NCI-H1930 (cell line): ENCODE measurements around the gene MRPL11.
A peak's percentile ranks its signal among the peaks of the same experiment; 100 is the strongest.
"Not testable (repeated sequence)": the region's sequence is repeated elsewhere in the genome, so short reads cannot be mapped to it uniquely, and the experiment has no call there.

Experiments used
- DNase-seq, 2 experiments: peaks; one replicate each; lab custom pipeline; 2025; lab: John Stamatoyannopoulos, UW

Gene MRPL11

DNA sequence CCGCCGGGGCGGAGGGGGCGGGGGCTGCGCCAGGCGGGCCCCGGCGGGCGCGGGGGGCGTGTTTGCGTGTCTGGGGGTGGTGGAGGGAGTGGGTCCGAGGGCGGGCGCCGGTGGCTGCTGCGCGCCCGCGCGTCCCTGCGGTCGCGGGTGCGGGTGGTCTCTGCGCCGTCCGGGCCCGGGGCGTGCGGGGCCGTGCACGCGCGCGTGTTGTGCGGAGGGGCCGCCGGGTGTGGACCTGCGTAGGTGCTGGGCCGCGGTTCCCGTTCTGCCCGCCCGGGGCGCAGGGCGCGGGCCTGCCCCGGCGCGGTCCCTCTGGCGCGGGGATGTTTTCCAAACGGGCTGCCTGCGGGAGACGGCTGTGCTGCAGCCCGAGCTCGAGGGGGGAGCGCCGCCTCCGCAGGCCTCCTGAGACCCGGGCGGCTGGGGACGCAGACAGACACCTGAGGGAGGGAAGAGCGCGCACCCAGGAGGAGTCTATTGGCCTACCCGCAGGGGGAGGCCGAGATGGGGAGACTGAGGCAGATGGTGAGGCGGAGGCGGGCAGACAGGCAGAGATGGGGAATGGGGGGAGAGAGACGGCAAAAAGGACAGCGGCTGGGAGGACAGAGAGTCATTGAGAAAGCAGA is 28.5 kb upstream of the MRPL11 start:
- no peak for DNase-seq

DNA sequence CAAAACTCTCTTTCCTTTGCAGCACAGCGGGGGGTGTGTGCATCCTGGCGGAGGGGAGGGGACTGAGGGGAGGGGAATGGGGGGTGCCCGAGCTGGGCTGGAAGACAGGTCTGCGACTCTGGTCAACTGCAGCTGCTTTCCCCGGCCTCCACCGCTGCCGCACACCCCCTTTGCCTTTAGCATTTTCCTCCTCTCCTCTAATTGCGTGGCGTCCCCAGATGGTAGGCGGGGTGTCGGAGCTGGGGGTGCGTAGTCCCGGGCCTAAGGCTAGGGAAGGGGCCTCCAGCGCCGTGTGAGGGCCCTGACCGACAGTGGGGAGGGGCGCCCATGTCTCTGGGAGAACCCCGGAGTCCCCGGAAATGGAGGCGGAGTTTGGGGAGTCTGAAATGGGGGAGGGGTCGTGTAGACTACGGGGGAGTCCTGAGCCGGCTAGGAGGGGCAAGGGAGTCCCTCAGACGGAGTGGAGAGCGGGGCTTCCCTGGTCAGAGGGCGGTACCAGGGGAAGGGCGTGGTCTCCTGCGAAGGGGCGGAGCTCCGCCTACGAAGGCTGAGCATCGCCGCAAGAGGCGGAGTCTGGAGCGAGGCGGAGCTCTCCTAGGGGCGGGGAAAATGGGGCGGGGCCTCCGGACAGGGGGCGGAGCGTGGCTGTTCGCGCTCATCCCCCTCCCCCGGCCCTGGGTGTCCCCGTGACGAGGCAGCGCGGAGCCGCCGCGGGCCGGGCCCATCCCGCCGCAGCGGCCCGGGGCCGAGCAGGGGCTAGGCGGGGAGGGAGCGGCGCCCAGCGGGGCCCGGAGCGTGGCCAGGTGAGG is 27.8 kb upstream of the MRPL11 start, which contains the start of gene PELI3:
TSS of gene PELI3 (plus strand) at position 681 of the 809 bp plus-strand sequence. CDS start 1,224 bp downstream, outside the sequence.
- peak; percentile 70 to 81 for DNase-seq

DNA sequence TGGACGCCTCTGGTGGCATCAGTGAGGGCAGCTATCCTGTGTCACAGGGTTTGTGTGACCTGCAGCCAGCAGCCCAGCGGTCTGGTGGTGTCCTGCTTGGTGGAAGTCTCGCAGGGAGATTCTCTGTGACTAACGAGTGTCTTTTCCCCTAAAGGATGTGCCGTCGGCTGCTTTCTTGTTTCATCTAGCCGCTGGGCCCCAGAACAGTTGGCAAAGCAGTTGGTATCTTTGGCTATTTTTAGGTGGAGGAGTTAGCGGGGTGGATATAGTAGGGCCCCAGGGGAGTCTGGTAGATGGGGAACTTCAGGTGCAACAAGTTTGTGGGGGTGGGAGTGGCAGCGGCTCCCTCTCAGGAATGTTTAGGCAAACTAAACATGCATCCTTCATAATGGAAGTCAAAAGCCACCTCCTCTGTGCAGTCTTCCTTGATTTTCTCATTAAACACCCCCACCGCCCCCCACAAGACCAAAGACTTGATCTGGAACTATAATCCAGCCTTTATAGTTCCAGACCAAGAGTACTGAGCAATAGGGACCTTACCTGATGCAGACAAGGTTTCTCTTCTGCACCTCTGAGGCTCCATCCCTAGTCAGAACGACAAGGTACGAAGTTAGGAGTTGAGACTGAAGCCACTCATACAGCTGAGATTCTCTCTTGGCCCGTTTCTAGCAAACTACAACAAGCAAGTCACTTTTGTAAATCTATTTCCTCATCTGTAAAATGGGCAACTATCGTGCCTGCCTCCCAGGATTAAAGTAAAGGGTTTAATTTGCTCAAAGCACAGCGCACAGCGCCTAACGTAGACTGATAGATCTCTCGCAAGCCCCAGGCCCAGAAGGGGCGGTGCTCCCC is 27.0 kb upstream of the MRPL11 start:
- DNase-seq: no peak

DNA sequence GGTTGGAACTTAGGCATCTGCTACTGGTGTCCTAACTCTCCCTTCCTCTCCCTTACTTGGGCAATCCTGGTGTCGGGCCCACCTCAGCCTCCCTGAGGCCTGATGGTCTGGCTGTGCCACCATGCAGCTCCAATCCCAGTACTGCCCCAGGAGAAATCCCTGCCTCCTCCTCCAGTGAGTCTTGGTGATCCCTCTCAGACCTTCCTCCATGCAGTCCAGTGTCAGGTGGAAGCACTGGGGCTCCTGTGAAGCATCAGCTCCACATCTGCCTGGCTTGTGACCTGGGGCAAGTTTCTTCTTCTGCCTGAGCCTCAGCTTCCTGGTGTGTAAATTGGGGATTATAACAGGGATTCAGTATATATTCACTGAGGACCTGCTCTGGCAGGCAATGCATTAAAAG is 26.3 kb upstream of the MRPL11 start:
- no peak for DNase-seq

DNA sequence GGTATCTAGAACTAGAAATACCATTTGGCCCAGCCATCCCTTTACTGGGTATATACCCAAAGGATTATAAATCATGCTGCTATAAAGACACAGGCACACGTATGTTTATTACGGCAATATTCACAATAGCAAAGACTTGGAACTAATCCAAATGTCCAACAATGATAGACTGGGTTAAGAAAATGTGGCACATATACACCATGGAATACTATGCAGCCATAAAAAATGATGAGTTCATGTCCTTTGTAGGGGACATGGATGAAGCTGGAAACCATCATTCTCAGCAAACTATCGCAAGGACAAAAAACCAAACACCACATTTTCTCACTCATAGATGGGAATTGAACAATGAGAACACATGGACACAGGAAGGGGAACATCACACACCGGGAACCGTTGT is 25.5 kb upstream of the MRPL11 start:
- not testable (repeated sequence) for DNase-seq

DNA sequence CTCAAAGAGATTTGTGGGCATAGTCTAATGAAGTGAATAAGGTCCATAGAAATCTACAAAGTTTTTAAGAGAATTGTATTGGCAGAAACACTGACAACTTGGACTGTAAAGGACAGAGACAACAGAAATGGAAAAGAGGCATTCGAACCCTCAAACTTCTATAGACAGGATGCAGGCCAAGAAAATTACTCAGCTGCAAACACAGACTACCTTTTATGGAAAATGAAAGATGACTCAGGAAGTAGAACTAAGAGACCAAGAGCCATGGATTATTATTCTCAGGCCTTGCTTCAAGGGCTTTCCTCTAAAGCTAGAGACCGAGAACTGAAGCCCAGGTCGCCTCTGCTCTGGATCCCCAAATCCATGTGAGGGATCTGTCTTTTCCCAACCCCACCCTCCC is 24.3 kb upstream of the MRPL11 start:
- no peak for DNase-seq

DNA sequence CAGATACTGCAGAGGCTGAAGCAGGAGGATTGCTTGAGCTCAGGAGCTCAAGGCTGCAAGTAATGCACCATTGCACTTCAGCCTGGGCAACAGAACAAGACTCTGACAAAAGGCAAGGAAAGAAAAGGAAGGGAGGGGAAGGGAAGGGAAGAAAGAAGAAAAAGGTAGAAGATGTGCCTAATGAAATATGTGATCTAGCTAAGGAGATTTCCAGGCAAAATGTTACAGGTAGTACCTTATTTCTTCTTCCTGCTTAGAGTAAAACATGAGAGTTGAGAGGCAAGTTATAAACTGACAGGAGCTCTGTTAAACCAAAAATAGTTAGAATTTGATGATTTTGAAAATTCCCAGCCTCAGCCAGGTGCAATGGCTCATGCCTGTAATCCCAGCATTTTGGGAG is 23.4 kb upstream of the MRPL11 start:
- DNase-seq: no peak

DNA sequence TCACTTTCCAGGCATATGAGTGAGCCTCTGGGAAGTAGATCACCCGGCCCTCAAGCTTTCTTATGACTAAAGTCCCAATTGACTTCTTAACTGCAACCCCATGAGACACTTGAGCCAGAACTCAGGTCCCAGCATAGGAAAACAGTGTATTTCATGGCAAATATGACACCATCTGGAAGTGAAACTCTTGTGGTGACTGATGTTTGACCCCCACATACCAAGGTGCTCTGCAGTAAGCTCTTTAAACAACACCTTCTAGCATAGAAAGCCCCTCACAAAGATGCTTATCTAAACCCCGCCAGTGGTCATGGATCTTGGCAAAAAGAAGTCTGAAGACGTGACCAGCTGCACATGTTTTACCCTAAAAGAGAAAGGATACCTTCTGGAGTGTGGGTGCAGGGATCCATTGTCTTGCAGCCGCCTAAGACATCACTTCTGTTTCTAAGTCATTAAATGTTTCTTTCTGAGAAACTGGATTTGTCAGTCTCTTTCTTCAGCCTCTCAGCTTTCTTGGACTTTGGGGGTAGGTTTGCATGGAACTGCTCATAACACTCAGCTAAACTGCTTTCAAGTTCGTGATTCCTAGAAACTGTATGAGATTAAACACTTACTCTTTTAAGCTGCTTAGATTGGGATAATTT is 20.6 kb upstream of the MRPL11 start:
- no peak for DNase-seq

DNA sequence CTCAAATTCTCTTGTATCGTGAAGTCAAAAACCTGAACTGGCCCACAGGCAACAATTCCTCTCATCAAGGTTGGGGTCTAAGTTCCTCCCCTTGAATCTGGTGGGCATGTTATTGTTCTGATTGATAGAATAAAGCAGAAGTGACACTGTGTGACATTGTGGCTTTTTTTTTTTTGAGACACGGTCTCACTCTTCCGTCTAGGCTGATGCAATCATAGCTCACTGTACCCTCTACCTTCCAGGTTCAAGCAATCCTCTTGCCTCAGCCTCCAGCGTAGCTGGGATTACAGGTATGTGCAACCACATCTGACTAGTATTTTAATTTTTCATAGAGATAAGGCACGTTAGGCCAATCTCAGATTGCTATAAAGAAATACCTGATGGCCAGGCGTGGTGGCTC is 19.2 kb upstream of the MRPL11 start:
- DNase-seq: no peak

DNA sequence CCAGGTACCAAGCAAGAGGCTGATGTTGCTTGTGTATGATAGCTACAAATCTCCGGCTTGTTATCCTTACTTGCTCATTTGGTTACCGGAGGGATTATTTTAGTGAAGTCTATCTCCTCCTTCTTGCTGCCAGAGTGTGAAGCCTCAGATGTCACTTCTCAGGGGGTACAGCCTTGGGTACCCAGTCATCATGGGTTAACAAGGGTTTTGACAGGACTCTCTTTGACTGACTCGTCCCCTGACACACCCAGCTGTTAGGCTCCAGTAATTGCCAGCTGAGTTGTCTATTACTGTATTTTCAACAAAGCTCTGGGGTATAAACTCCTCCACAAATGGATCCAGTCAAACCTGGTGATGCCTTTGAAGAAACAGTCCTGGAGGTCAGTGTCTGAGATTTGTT is 16.2 kb upstream of the MRPL11 start:
- no peak for DNase-seq

DNA sequence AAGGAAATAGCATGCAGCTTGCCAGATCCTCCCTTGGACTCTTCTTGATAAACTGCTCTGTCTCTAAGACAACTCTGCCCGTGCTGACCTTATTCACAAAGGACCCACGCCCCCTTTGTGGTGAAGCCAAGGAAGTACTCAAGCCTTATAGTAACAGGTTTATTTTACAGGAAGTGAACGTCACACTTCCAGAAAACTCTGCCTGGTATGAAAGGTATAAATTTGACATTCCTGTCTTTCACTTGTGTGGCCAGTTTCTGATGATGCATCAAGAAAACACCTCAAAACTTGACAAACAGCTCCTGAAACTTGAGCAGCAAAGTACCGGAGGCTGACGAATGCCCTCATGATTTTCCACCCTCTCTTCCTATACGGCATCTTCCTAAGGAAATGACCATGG is 15.6 kb upstream of the MRPL11 start:
- no peak for DNase-seq

DNA sequence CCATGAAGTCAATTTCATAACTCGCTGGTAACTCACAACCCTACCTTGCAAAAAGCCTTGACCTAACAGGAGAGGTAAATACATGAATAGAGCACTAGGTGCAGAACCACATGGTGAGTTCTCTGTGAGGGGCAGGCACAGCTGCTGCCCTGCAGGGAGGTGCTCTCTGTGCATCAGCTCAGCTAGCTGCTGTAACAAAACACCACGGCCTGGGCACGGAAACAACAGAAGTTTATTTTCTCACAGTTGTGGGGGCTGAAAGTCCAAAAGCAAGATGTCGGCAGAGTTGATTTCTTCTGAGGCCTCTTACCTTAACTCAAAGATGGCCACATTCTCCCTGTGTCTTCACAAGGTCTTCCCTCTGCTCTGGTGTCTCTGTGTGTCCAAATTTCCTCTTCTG is 13.0 kb upstream of the MRPL11 start:
- no peak for DNase-seq

DNA sequence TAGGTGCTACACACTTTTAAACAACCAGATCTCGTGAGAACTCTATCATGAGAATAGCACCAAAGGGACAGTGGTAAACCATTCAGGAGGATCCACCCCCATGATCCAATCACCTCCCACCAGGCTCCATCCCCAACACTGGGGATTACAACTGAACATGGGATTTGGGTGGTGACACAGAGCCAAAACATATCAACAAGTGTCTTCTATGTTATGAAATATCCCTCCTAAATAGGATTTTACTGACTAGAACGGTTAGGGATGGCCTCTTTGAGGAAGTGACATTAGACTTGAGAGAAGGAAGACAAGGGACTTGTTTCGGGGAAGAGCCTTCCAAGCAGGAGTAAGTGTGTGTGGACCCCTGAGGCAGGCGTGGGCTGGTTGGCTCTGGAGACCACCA is 11.9 kb upstream of the MRPL11 start:
- no peak for DNase-seq

DNA sequence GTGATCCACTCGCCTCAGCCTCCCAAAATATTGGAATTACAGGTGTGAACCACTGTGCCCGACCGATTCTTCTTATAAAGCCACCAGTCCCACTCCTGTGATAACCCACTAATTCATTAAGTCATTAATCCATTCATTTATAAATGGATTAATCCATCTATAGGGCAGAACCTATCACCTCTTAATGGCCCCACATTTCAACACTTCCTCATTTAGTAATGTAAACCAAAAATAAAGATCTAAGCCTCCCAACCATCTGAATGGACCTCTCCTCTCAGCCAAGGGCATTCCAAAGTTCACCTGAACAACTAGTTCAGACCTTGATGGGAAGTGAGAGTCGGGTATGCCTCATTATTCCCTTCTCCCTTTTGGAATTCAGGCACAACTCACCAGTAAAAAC is 9.9 kb upstream of the MRPL11 start:
- no peak for DNase-seq

DNA sequence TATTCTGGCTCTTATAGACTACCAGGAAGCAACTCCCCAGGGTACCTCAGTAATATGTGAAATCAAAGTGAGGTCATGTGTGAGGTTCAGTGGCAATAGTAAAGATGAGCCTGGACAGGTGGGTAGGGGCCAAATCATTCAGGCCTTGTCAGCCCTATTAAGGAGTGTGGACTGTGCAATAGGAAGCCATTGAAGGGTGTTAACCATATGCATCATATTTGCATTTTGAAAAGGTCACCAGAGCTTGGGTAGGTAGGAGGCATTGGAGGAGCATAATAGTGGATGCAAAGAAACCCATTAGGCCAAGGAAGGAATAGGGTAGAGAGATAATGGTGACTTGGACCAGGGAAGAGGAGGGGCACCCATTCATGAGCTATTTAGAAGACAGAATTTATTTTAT is 8.4 kb upstream of the MRPL11 start:
- no peak for DNase-seq

DNA sequence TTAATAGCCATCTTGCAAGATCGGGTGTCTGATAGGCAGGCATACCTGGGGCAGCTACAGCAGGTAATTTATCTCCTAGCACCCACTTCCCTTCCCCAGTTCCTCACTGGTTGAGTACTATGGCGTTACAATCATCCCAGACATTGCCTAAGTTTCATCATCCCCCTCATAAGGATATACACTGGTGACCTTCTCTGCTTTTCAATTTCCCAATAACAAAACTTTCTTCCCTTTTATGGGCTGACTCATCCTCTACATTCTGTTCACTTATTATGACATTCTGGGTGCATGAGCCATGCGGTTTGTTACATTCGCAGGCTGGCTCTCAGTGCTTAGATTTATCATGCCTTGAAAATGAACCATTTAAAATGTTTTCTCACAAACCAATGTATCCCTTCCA is 5.0 kb upstream of the MRPL11 start:
- no peak for DNase-seq

DNA sequence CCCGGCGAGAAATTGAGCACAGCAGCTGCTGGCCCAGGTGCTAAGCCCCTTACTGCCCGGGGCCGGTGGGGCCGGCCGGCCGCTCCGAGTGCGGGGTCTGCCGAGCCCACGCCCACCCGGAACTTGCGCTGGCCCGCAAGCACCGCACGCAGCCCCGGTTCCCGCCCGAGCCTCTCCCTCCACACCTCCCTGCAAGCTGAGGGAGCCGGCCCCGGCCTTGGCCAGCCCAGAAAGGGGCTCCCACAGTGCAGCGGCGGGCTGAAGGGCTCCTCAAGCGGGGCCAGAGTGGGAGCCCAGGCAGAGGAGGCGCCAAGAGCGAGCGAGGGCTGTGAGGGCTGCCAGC is 2.3 kb upstream of the MRPL11 start:
- not testable (repeated sequence) for DNase-seq

DNA sequence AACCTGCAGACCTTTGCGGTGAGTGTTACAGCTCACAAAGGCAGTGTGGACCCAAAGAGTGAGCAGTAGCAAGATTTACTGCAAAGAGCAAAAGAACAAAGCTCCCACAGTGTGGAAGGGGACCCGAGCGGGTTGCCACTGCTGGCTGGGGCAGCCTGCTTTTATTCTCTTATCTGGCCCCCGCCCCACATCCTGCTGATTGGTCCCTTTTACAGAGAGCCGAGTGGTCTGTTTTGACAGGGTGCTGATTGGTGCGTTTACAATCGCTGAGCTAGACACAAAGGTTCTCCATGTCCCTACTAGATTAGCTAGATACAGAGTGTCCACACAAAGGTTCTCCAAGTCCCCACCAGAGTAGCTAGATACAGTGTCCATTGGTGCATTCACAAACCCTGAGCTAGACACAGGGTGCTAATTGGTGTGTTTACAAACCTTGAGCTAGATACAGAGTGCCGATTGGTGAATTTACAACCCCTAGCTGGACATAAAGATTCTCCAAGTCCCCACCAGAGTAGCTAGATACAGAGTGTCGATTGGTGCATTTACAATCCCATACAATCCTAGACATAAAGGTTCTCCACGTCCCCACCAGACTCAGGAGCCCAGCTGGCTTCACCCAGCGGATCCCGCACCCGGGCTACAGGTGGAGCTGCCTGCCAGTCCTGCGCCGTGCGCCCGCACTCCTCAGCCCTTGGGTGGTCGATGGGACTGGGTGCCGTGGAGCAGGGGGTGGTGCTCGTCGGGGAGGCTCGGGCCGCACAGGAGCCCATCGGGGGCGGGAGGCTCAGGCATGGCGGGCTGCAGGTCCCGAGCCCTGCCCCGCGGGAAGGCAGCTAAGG is 1.7 kb upstream of the MRPL11 start:
- not testable (repeated sequence) for DNase-seq

DNA sequence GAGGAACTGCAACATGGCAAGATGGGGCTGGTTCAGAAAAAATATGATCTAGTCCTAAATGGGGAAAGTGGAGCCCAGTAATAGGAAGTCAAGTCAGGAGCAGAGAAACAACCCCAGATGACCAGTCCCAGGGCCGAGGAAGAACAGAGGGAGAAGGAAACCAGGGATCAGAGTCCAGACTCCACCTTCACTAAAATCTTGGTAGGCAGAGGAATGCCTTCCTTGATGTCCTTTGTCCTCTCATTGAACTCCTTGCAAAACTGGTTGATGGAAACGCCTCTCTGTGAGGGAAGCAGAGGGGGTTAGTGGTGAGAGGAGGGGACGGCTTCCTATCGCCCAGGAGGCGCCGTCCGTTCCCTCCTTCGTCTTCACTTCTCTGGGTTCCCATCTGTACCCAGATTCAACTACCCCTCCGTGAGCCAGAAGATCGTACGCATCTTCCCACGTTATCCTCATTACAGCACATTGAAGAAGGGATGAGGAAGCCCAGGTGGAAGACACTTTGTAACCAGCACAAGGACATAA is 607 bp downstream of the MRPL11 start:
- no peak for DNase-seq

DNA sequence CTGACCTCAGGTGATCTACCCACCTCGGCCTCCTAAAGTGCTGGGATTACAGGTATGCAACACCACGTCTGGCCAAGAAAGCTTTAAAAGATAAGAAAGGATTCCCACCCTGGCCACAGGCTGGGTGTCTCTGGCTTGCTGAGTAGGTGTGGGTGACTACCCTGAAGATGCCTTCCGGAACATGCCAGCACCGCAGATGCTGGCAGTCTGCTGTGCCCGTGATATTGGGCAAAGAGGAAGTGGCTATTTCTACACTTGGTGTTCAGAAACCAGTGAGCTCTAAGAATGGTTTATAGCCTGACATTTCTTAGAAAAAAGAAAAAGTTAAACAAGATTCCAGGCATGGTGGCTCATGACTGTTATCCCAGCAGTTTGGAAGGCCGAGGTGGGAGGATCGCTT is 6.1 kb downstream of the MRPL11 start:
- no peak for DNase-seq

DNA sequence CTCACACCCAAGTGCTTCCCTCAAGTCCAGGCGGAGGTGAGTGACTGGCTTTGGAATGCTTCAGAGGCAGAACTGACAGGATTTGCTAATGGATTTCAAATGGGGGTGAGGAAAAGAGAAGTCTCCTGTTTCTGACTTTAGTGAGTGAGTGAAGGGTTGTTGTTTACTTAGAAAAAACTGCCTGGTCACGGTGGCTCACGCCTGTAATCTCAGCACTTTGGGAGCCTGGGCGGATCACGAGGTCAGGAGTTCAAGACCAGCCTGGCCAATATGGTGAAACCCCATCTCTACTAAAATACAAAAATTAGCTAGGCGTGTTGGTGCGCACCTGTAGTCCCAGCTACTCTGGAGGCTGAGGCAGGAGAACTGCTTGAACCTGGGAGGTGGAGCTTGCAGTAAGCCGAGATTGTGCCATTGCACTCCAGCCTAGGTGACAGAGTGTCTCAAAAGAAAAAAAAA is 6.7 kb downstream of the MRPL11 start:
- DNase-seq: not testable (repeated sequence)
